ENCODE measurements around the gene ABLIM1.

DNA sequence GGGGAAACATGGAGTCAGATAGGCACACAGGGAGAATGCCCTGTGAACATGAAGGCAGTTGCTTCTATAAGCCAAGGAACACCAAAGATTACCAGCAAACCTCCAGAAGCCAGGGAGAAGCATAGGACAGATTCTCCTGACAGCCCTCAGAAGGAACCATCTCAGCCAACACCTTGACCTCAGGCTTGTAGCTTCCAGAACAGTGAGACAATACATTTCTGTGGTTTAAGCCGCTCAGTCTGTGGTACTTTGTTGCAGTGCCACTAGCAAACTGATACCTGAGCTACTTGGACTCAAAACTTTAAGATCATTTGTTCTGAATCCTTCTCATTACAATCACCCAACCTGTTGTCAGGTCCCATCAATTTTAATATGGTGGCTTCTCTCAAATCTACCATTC lies 31.2 kb downstream of the ABLIM1 start:
- TF ChIP-seq CTCF (IDR thresholded peaks at IDR 0.05) (no peak), ZFX (IDR thresholded peaks at IDR 0.05; ENCODE audit: borderline replicate concordance) (no peak)

Data from 22Rv1 (cell line).